GM19324 (cell line): Measurements from ENCODE around the gene RANBP10.

ENCODE experiments used
- ATAC-seq: cut with Tn5 transposase; IDR thresholded peaks from one replicate; pipeline ENCODE4 v1.9.1; 2021; ENCODE audit warnings: mild to moderate bottlenecking, moderate library complexity; ENCODE audit not compliant: unreplicated experiment, low FRiP score

Gene RANBP10

GRCh38 chr16:67679935-67680897, 126.1 kb downstream of the RANBP10 start:
- no peak for ATAC-seq

- no peak for ATAC-seq
Observed at GRCh38 chr16:67678354-67679023, 127.9 kb downstream of the RANBP10 start.

GRCh38 chr16:67677712-67678111, 128.6 kb downstream of the RANBP10 start:
- no peak for ATAC-seq

- ATAC-seq = no peak
Observed at GRCh38 chr16:67676939-67677338, 129.4 kb downstream of the RANBP10 start.

DNA sequence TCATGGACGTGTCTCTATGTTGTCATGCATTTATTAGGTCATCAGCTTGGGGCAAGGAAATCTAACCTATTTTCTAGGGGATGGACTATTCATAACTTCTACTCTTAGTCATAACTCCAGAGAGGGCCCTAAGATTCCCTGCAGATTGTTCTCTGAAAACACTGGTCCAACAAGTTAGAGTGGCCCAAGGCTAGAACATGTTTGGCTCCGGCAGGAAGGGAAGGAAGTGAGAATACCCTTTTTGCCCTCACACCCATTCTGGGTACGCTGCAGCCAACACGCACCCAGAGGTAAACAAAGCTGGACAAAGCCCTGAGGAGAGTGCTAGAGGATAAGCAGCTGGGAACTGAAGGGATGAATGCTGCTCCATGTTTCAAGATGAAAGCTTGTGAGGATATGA, 129.8 kb downstream of the RANBP10 start:
- no peak for ATAC-seq

GRCh38 chr16:67675999-67676398, 130.4 kb downstream of the RANBP10 start:
- ATAC-seq = no peak

DNA sequence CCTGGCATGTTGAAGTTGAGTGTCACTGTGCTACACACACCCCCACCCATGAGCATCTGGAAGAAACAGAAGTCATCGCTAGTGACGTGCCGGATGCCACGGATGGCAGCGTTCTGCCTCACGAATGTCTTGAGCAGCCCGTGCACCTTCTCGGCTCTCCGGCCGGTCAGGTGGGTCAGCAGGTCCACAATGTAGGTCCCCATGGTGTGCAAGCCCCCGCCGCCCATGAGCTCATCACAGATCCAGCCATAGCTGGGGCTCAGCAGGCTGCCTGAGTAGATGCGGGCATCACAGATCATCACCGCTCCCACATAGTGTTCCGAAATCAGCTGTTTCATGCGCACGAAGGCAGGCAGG, 130.8 kb downstream of the RANBP10 start:
- ATAC-seq = no peak

GRCh38 chr16:67674851-67675578, 131.3 kb downstream of the RANBP10 start:
- no peak for ATAC-seq

DNA sequence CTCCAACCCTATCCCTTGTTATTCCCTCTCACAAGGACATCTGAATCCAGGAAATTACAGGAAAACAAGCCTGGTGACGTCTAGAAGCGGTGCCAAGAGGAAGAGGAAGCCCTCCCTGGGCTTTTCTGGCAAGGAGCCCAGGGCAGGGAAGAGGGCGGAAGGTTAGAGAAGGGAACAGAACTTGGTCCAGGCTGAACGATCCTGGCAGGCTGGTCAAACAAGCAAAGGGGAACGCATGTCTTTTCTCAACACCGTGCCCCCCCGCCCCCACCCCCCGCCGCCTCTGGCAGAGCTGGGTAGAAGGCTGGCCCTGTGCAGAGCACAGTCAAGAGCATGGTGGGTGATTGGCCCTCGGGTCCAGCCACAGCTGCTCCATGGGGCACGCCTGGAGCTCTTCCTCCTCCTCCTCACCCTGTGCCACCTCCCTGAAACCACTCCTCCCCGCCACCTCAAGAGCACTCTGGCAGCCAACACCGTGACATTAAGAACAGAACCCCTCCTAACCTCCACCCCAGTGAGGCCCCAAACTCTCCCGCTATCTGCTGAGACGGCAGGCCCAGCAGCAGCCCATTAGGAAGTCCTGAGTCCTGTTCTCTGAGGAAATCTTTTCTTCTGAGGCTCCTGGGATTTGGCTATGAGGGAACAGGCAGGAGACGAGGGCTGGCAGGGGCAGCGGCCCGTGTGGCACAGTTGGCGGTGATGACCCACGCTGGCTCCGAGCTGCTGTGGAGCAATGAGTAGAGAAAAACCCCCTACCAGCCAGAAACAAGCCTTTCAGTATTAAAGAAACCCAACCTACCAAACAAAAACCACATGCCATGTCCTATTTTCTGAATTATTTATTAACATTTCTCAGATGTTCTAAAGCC, 132.4 kb downstream of the RANBP10 start:
- ATAC-seq = no peak
